ENCODE data around the gene FPGT.

DNA sequence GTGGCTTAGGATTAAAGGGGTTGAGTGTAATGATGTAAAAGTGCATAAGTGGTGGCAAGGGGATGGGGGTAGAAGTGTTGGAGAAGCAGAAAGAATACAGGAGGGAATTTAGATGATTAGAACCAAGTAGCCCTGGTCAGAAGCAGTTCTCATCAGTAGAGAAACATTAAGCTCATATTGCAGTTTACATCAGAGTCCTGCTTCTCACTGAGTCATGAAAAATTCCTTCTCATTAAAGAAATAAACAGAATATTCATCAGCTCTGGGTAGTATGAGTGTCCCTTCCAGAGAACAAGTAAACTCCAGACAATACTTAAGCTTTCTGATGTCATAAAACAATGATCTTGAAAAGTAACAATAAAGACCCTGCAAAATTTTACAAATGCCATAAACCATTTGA lies 36.5 kb upstream of the FPGT start:
- TF ChIP-seq, protein P1, sequence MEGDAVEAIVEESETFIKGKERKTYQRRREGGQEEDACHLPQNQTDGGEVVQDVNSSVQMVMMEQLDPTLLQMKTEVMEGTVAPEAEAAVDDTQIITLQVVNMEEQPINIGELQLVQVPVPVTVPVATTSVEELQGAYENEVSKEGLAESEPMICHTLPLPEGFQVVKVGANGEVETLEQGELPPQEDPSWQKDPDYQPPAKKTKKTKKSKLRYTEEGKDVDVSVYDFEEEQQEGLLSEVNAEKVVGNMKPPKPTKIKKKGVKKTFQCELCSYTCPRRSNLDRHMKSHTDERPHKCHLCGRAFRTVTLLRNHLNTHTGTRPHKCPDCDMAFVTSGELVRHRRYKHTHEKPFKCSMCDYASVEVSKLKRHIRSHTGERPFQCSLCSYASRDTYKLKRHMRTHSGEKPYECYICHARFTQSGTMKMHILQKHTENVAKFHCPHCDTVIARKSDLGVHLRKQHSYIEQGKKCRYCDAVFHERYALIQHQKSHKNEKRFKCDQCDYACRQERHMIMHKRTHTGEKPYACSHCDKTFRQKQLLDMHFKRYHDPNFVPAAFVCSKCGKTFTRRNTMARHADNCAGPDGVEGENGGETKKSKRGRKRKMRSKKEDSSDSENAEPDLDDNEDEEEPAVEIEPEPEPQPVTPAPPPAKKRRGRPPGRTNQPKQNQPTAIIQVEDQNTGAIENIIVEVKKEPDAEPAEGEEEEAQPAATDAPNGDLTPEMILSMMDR (conservative IDR thresholded peaks at IDR 0.05 in 1 of 2, IDR thresholded peaks at IDR 0.05 in 1 of 2; ENCODE audit: low read depth in 1 of 2, low read length in 2 of 2): no peak
- TF ChIP-seq EZH2 (IDR thresholded peaks at IDR 0.05; ENCODE audit: low read length, missing control alignments): no peak
